Effector CD8-positive, alpha-beta T cell (primary cell): ENCODE data around the gene PFDN5.
"Not testable (repeated sequence)": the region's sequence is repeated elsewhere in the genome, so short reads cannot be mapped to it uniquely, and the experiment has no call there.

Source experiments
- DNase-seq: peaks from one replicate; lab custom pipeline; 2025; lab: John Stamatoyannopoulos, UW

The PFDN5 gene

GRCh38 chr12:53286448-53286847 is 8.9 kb upstream of the PFDN5 start:
- no peak for DNase-seq

- peak; percentile 65 for DNase-seq
These were observed 7.6 kb upstream of the PFDN5 start for GRCh38 chr12:53287741-53288216.

DNA sequence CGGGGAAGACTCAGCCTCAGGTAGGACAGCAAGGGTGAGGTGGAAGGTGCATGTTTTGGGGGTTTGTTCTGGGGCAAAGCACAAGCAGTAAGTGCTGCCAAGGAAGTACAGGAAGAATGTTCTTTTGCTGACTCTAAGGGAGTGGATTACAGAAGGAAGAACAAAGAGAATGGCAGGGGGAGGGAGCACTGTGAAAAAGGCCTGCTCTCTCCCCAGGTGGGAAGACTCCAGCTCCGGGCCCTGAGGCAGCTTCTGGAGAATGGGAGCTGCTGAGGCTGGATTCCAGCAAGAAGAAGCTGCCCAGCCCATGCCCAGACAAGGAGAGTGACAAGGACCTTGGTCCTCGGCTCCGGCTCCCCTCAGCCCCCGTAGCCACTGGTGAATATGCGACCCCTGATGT is 7.0 kb upstream of the PFDN5 start:
- DNase-seq, result no peak

- DNase-seq, result no peak
These were observed 5.5 kb upstream of the PFDN5 start for GRCh38 chr12:53289891-53290290.

- DNase-seq, result no peak
These were observed 4.7 kb upstream of the PFDN5 start for GRCh38 chr12:53290661-53291060.

- DNase-seq, result no peak
These were observed 2.9 kb upstream of the PFDN5 start for GRCh38 chr12:53292426-53292825.

DNA sequence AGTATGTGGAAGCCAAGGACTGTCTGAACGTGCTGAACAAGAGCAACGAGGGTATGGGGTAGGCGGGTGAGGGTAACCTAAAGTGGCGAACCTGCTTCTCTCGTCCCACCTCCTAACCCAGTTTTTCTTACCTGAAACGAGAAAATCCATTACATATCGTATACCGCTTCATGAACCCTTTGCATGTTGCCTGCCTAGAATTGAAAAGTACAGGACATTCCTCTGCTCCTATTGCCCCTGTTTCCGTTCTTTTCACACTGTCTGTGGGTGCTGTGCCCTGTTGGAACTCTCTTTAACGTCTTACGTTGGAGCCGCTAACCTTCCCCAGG is 513 bp downstream of the PFDN5 start:
- no peak for DNase-seq

GRCh38 chr12:53297106-53297505 is 1.8 kb downstream of the PFDN5 start:
- not testable (repeated sequence) for DNase-seq

- no peak for DNase-seq
These were observed 2.8 kb downstream of the PFDN5 start for GRCh38 chr12:53298164-53298563.

GRCh38 chr12:53299101-53299453 is 3.7 kb downstream of the PFDN5 start:
- no peak for DNase-seq

GRCh38 chr12:53299454-53300180 is 4.3 kb downstream of the PFDN5 start, which contains the start of gene MYG1:
Gene MYG1 (plus strand): TSS chr12:53299695. CDS start chr12:53299738, 43 bp downstream.
- DNase-seq, result peak; percentile 64

GRCh38 chr12:53300187-53300586 is 4.8 kb downstream of the PFDN5 start:
- DNase-seq, result no peak

DNA sequence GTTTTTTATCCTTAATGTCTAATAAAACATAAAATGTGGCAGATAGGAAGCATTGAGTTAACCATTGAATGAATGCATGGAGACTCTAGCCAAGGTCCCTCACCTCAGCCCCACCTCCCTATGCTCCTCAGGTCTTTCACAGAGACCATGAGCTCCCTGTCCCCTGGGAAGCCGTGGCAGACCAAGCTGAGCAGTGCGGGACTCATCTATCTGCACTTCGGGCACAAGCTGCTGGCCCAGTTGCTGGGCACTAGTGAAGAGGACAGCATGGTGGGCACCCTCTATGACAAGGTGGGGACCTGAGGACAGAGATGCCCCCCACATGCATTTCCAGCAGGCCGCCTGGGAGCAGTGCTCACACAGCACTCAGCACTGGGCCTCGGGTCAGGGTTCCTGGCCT is 7.6 kb downstream of the PFDN5 start:
- DNase-seq, result no peak

DNA sequence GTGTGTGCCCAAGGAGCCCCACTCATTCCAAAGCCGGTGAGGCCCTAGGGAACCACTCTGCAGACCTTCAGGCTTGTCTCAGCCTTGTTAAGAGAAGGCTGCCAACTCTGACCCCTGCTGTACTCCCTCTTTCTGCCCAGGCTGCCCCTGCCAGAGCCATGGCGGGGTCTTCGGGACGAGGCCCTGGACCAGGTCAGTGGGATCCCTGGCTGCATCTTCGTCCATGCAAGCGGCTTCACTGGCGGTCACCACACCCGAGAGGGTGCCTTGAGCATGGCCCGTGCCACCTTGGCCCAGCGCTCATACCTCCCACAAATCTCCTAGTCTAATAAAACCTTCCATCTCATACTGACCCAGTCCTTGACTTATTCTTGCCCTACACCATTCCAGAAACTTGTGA is 11.5 kb downstream of the PFDN5 start:
- DNase-seq, result no peak

DNA sequence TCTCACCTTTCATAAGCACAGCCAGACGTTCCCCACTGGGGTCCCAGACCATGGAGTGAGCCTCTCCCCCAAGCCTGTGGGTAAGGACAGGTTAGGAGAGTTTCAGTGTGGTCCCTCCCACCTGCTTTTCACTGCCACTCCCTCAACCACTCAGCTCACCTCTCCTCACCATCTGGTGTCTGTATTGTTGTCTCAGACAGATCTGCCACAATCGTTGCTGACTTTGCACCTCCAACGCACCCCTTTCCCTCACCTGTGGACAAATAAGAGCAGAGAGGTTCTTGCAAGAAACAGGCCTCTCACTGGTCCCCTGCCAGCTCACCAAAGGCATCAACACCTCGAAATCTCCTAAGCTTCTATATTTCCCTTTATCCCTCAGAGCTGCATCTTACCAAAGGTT is 12.9 kb downstream of the PFDN5 start:
- DNase-seq, result no peak

DNA sequence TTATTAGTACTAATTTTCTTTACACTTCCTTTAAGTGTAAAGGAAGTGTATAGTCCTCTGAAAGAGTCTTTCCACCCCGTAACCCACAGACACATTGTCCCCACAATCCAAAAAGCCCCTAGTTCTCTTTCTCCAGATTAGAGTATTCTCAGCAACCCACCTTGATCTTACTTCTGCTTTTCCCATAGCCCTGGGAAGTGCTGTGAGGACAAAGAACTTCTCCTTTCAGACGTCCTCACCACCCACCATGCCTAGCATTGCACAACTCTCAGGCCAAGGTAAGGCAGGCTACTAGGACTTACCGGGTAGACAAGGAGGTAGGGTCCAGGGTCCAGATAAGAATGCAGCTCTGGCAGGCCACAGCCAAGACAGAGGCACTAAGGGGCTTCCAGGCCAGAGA is 18.7 kb downstream of the PFDN5 start:
- no peak for DNase-seq

- no peak for DNase-seq
These were observed 25.2 kb downstream of the PFDN5 start for GRCh38 chr12:53320352-53321195.

- DNase-seq, result peak; percentile 18
These were observed 28.9 kb downstream of the PFDN5 start for GRCh38 chr12:53324113-53324778.

GRCh38 chr12:53324779-53325510 is 29.6 kb downstream of the PFDN5 start:
- DNase-seq, result peak; percentile 69

DNA sequence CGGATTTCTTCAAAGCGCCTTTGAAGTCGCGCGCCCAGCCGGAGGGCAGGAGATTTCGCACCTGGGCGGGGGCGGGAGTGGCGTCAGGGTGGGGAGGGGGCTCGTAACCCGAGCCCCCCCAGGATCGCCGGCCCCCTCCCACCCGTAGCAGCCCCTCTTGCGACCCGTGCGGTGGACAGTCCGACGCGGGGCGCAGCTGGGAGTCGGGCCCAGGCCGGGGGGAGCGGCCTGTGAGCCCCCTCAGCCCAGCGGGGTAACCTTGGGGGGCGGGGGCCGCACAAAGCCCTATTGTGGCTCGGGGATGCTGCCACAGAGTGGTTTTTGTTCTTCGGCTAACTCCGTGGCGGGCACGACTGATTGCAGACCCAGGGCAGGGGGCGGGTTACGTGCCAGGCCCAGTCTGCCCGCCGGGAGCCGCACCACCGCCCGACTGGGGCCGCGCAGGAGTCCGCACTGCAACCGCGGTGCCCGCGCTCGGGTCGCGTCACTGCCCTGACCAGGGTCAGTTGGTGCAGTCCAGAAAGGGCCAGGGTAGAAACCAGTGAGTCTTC is 30.2 kb downstream of the PFDN5 start:
- DNase-seq, result no peak

DNA sequence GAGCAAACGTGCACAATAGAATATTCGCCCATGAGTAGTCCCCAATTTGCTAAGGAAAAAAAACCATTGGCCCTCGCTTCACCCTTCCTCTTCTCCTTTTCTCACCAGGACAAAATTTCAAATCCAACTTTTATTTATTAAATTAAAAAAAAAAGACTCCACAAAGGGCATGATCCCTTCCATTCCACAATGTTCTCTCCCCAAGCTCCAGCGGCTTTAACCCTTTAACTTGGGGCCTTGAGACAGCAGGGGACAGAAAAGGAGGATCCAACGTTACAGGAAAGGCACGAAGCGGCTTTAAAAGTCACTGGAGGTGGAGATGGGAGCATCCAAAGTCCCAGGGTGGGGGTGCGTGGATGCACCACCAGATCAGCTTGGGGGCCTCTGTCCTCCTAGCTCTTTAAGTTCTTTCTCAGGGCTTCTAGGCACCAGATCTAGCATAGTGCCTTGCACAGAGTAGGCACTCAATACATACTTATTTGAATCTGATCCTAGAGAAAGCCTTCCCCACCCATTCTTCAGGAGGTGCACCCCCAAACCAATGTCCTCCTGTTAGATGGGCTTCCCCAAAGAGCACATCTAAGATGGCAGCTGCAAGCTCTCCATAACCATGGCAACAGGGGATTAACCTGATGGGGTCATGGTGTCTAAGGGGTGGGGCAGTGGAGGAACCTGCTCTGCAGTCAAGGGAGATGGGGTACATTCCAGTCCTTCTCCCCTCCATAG is 31.3 kb downstream of the PFDN5 start:
- DNase-seq, result no peak
